ENCODE measurements around the gene CLTC. TPM values are rescaled to one million over a fixed set of nuclear protein-coding genes. Genes with fewer than 3 reads are reported as not detected.

Gene CLTC
- total and polyA plus RNA-seq, 2 of the 4 experiments (the other 2 are of a cell fraction): 181 to 641 TPM

DNA sequence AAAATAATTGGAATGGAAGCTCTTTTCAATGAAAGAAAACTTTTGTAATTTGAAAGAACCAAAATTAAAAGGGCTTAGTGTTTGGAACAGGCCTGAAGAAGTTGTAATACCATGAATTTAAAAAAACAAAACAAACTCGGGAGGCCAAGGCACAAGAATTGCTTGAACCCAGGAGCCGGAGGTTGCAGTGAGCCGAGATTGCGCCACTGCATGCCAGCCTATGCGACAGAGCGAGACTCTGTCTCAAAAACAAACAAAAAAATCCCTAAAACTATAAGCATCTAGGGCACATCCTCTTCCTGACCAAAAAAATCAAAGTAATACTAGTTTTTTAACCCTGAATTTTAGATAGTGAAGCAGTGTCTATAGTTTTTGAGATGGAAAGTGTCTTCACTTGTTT lies 12.7 kb downstream of the CLTC start:
- ChIA-PET POLR2A (ENCODE audit: unreplicated experiment) (no interaction called here), CTCF (interaction anchor here (0.9 kb wide), 1 partner anchor 15 kb away, joined by 3 read pairs; no protein-coding TSS in a partner anchor)
- in situ Hi-C loops (cut with MboI; ENCODE audit: low sequenced_read_pairs) (no loop called here), intact Hi-C loops (cut with micrococcal nuclease) (no loop called here), dilution Hi-C loops (cut with HindIII; ENCODE audit: low sequenced_read_pairs, unreplicated experiment) (no loop called here)
- TF ChIP-seq RCOR1 (IDR thresholded peaks at IDR 0.05; ENCODE audit: insufficient replicate concordance, low read length) (no peak), CEBPB (IDR thresholded peaks at IDR 0.05; ENCODE audit: low read depth, low read length) (peak; percentile 16; the same call in 1 of the 2 replicates)
- Histone ChIP-seq H4K91ac (ENCODE audit: insufficient read depth, low read depth, low read length) (no peak overlapping the region), H2AK9ac (replicated peaks; ENCODE audit: low read depth, low read length, poor library complexity) (no peak overlapping the region), H2AK5ac (ENCODE audit: low read depth, low read length) (no peak overlapping the region), H3K9ac (ENCODE audit: low read depth, low read length) (no peak overlapping the region), H3K9me1 (ENCODE audit: insufficient read depth, low read length) (peaks cover 7% of the 10 kb centered on the region), H3K18ac (ENCODE audit: low read depth, low read length) (no peak overlapping the region), H3K14ac (replicated peaks; ENCODE audit: low read depth, low read length) (no peak overlapping the region), H2BK5ac (ENCODE audit: low read depth, low read length, poor library complexity, severe bottlenecking) (no peak overlapping the region), H3K9me3 (ENCODE audit: control insufficient read depth, insufficient read depth, low read length) (no peaks in the 10 kb centered on the region), H3K4me2 (ENCODE audit: low read depth, low read length) (no peak overlapping the region), H4K5ac (ENCODE audit: low read depth, low read length) (no peak overlapping the region), H3K79me1 (ENCODE audit: low read depth in 1 of 2, low read length in 2 of 2) (peaks cover 3 to 35% of the 10 kb centered on the region in 2 experiments; a peak in 3 of 4 replicates), H3K4me3 (ENCODE audit: insufficient read depth, low read depth, low read length) (no peak overlapping the region), H3K36me3 (ENCODE audit: control insufficient read depth, insufficient read depth, low read length) (peaks cover 3% of the 10 kb centered on the region), H2BK15ac (ENCODE audit: low read depth, low read length) (no peak overlapping the region), H3K4me1 (ENCODE audit: control insufficient read depth, insufficient read depth, low read length) (peaks cover 17% of the 10 kb centered on the region), H3K27ac (ENCODE audit: insufficient read depth, low read length) (no peak overlapping the region), H4K8ac (ENCODE audit: low read depth in 2 of 2, low read length in 2 of 2) (no peak overlapping the region), H3K23ac (ENCODE audit: low read depth, low read length) (no peak overlapping the region), H3K56ac (ENCODE audit: extremely low read depth, insufficient read depth, low read length) (no peak overlapping the region), H2AFZ (replicated peaks; ENCODE audit: low read length, poor library complexity) (no peak overlapping the region), H2BK20ac (ENCODE audit: low read depth, low read length) (no peak overlapping the region), H3K27me3 (ENCODE audit: control insufficient read depth, insufficient read depth, low read length) (no peaks in the 10 kb centered on the region), H2BK120ac (ENCODE audit: low read depth, low read length) (no peak overlapping the region), H3K4ac (ENCODE audit: low read depth, low read length) (no peak overlapping the region), H4K20me1 (ENCODE audit: insufficient read depth, low read length) (peaks cover 99% of the 10 kb centered on the region)
- WGBS, 2 experiments (ENCODE audit: extremely low coverage in 2 of 2, insufficient read length in 1 of 2): 80% methylated on average over 1 of the region's 6 CpGs; no CpG with 5 or more reads in 1 of the 2 experiments
- BruUV-seq (replicated peaks): no TSS peak
- no peak for ATAC-seq (ENCODE audit: low read depth)
- DNase-seq: no peak
